HG03139 (cell line): ENCODE measurements around the gene ORAI1.
"Not testable (repeated sequence)": the region's sequence is repeated elsewhere in the genome, so short reads cannot be mapped to it uniquely, and the experiment has no call there.

Source experiments
- ATAC-seq: cut with Tn5 transposase; IDR thresholded peaks from one replicate; pipeline ENCODE4 v1.9.1; 2021; ENCODE audit not compliant: unreplicated experiment

The ORAI1 gene

DNA sequence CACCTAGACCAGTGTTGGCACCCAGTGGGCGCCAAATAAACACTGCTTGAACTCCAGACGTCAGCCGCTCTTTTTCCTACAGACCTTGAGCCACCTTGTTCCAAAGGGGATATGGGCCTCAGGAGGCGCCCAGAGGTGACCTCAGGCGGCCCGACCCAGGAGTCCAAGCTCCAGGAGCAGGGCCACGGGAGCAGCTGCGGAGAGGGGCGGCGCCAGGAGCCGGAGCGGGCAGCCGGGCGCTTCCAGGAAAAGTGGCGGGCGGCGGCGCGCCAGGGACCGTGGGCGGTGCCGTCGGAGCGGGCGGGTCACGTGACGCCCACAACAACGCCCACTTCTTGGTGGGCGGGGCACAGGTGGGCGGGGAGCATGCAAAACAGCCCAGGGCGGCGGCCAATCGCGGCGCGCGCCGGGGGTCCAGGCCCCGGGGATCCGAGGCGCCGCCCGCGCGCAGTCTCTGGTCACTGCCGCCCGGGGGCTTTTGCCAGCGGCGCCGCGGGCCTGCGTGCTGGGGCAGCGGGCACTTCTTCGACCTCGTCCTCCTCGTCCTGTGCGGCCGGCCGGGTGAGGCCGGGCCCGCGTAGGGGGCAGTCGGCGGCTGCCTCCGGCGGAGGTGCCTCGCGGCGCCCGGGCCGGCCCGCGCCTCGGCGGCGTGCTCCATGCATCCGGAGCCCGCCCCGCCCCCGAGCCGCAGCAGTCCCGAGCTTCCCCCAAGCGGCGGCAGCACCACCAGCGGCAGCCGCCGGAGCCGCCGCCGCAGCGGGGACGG, at the start of gene ORAI1:
Gene ORAI1, plus strand, starts transcription at position 444 of the 766 bp plus-strand sequence.
- peak; percentile 70 for ATAC-seq

DNA sequence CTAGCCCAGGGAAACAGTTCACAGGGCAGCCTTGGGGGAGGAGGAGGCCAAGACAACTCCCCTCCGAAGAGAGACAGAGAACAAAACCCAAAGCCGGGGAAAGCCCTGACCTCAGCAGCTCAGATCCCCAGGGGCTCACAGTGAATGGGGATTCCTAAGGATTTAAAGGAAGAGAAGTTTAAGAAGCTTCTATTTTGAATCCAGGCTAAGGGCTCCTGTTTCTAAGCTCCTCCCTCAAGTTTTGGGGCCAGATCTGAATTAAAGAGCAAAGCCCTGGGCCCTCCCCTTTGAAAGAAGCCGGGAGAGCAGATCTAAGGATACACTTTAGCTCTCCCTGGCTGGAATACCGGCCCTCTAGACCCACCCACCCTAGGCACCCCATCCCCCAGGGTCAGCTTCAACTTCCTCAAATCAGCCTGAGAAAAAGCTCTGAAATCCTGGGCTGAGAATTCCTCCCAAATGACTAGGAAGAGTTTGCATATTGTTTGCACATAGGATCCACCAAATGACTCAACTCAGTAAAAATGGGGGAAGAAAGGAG, 49.4 kb upstream of the ORAI1 start:
- no peak for ATAC-seq

DNA sequence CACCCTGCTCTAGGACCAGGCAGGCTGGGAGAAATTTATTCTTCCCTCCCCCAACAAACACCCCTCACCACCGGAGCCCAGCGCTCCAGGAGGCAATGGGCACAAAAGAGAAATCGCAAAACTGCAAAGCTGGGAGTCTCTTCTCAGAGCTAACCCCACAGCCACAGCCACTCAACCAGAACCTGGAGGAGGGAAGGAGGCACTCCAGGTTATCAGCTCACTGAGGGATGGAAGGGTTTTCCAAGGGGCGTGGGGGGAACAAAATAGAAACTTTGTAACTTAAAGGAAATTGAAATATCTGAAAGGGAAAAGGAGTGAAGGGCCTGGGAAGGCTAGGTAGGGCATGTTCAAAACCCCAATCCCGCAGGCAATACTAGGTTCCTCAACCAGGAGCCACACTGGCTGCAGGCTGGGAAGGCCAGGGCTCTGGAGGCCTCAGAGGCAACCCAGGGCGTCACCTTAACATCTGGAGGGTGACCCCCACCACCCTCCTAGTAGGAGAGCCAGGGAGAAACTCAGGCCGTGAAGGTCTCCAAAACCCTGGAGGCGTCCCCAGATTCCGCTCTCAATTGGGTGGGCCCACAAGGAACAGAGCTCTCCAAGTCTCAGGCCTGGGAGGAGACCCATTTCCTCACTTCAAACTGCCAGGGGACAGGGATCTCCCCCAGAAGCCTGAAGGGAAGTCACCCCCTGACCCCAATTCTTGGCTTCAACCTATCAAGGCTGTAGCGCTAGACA, 48.7 kb upstream of the ORAI1 start:
- ATAC-seq: no peak

DNA sequence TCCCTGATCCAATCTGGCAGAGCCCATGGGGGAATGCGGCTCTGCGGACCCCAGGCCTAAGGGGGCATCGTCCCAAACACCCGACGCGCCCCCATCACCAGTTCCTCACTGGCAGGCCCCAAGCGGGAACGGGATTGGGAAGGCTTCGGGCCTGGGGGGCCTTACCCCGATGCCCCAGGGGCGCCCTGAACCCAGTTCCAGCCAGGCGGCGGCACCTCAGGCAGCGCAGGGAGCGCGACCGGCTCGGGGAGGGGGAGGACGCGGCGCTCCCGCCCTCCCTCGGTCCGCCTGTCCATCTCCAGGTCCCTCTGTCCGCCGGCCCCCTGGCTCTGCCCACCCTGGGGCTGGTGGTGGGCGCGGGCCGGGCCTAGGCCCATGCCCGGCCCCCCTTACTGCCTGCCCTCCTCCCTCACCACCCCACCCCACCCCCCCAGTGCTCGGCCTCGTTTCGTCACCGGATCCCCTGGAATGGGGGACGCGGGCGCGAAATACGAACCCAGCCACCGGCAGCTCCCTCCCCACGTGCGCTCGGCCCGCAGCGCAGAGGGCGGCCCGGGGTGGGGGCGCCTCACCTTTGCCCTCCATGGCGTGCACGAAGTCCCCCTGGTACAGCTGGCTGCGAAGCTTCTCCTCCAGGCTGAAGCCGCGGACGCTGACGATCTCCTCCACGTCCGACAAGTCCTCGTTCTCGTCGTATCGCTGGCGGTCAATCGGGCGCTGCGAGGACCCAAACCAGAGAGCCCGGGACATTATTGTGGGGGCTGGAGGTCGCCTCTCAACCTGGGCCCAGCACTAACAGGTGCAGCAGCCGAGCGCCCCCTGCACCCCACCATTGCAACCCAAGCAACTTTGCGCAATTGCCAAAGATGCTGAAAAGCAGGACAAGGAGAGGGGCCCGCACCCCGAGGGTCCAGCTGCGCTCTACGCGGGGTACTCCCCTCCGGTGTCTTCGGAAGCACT, 47.8 kb upstream of the ORAI1 start:
- no peak for ATAC-seq

DNA sequence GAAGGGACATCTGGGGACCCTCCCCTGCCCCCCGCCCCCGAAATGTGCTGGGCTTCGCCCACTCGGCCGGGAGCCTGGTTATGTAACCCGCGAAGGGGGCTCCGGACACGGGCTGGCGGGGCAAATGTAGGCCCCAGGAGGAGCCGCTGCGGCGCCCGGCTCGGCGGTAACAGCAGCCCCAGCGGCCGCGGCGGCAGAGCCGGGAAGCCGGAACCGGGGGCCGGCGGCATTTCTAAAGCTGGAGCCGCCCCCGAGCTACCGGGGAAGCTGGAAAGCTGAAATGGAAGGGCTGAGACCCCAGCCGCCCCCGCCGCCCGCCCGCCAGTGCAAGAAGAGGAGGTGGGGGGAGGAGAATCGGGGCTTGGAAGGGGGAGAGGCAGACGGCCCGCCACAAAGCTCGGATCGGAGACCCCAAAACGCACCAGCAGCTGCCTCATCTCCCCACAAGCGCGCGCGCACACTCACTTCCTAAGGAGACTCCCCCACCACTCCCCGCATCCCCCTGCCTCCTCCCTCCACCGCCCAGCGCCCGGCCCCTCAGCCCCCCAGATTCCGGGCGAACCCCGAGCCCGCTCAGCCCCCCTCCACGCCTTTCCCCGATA, 47.0 kb upstream of the ORAI1 start:
- no peak for ATAC-seq

DNA sequence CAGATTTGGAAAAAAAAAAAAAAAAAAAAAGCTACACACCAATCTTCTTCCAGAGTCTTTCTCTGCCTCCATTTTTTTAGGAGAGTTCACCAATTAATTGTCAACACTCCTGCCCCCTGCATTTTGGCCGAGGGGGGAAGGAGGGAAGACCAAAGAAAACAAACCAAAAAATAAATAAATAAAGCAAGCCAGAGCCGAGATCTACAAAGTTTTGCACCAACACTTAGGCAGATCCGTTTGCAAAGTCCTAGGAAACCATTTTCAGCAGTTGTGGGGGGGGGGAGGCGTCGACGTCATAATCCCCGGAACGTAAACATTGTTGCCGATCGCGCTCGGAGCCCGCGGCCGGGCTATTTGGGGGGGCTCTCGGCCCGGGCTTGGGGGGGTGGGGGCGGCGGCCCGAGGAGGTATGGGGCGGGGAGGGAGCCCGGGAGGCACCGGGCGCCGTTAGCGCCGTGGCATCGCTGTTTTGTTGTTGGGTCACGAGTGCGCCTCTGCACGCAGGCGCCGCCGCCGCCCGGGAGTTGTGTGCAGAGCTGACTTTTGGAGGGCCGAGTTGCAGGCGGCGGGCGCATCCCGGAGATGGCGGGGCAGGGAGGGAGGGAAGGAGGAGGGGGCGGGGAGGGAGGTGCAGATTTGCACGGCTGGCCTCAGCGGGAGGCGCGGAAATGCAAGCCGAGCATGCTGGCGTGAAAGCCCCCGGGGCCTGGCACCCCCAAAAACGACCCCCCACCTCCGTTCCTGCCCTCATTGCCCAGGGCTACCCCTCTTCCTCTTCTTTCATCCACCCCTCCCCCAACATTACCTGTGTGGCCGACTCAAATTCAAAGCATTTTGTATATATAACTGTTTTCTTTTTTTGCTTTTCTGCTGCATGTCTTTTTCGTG, 46.1 kb upstream of the ORAI1 start:
- no peak for ATAC-seq

DNA sequence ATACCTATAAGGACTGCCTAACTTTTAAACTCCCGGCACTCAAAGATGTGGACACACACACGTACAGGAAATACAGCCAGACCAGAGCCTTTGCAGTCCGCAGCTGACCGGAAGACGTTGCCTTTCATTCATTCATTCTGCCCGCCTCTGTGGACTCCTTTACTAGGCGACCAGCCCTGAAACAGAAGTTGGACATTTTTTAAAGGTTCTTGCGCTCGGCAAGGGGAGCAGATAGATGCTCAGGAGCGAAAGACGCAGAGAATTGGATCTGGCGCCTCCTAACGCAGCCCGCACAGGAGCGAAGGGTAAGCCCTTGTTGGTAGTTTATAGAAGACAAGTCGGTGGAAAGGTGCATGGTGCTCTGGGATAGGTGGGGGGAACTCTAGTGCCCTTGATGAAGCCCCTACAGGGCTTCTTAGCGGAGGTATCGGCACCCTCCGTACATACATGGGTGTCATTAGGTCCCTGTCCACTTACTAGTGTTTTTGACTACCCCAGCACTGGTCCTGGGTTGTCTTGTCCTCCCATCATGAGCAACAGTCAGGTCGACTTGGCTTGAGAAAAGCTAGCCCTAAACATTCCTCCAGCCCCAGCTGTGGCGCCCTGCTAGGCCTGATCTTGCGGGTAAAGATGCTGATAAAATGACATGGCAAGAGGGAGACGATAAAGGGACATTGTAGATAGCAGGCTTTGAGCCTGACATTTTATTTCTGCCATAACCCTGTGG, 45.2 kb upstream of the ORAI1 start, which contains the start of gene KDM2B:
Gene KDM2B, minus strand, starts transcription at position 65 of the 727 bp plus-strand sequence. CDS start 112 bp downstream, outside the sequence.
- no peak for ATAC-seq

DNA sequence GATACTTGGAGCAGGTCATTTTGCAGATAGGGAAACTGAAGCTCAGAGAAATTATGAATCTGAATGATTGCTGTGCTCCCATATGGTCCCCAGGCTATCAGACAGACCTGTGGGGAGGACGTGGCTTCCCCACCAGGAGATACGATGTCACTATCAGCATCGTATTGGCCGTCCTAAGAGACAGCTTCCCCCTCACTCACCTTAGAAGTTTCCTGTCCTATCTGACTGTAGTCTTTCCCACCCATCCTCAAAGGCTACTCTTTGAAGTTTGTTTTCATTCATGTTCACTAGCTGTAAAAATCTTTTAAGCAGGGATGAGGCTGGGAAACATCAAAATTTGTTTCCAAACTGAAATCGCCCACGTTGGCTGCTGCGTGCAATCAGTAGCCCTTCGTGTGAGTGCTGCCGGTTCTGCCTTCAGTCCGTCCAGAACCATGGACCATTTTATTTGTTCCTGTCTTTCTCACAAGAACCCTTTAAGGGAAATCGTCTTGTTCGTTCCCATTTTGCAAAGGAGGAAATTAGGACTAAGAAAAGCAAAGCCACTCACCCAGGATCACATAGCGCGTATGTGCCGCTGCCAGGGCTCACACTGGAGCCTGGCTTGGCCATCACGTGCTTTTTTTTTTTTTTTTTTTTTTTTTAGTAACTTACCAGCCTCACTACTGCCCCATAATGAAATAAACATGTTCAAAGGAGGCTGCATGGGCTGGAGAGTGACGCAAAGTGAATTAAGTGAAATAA, 44.5 kb upstream of the ORAI1 start:
- ATAC-seq: no peak

DNA sequence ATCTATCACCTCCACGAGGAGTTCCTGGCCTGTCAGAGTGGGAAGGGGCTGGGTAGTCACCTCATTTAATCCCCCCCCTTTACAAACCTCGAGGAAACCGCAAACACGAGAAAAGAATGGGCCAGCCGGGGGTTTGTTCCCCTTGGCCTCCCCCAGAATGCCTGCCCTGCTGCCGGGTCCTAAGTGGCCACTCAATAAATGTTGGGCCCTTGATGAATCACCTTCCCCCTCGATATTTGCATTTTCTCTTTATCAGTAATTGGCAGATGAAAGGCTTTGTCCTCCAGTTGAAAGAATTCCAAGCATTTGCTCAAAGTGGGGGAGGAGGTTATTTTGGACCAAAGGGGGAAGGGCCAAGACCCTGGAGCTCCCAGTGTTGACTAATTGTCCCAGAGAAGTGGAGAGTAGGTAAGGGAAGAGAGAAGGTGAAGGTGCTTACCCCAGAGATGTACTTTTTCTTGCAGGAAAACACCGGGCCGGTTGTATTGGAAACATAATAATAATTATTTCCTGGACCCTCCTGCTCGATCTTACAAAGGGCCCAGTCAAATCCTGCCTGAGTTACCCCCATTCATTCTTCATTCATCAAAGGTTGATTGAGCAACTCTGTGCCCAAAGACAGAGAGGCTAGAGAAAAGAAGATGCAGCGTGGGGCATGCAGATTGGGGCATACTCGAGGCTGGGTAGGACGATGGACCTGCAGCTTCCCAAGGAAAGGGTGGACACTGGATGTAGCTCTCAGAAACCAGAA, 43.6 kb upstream of the ORAI1 start:
- ATAC-seq: no peak

DNA sequence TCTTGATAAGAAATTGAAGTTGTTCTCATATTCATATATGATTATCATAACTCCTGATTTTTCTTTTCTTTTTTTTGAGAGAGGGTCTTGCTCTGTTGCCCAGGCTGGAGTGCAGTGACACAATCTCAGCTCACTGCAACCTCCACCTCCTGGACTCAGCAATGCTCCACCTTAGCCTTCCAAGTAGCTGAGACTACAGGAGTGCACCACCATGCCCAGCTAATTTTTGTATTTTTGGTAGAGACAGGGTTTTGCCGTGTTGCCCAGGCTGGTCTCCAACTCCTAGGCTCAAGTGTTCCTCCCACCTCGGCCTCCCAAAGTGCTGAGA, 43.0 kb upstream of the ORAI1 start:
- ATAC-seq: not testable (repeated sequence)

DNA sequence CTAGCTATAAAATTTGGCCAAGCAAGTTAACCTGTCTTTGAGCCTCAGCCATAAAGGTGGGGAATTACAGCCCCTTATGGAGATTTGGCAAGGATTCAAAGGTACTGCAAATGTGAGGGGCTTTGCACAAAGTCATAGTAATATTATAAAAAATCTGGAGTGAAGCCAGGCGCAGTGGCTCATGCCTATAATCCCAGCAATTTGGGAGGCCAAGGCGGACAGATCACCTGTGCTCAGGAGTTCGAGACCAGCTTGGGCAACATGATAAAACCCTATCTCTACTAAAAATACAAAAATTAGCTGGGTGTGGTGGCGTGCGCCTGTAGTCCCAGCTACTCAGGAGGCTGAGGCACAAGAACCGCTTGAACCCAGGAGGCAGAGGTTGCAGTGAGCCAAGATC, 41.4 kb upstream of the ORAI1 start:
- not testable (repeated sequence) for ATAC-seq

DNA sequence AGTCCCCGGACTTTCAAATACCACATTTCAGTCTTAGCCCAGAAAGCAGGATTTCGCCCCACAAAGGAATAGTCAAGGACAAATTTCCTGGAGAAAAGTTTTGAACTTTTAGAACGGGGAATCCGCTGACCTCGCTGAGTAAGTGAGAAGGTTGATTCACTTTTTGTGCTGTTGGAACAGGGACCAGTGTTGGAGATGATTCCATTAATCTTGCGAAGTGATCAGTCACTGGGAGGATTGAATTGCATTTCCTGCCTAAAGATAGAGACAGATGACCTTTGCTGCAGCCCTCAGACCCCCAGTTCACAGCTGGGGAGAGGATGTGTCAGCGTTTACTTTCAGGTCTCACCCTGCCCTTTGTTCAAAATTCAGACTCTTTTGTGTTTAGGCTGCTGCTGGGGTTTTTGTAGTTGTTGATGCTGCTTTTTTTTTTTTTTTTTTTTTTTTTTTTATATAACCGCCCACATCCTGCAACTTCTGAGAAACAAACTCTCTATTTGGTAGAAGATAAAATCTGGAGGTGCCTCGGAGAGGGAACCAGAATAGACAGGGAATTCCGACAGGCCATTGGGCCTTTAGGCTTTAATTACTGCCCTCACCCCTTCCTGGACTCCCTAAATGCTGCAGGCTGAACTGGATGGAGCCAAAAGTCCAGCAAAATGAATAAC, 35.7 kb upstream of the ORAI1 start:
- ATAC-seq: peak; percentile 50

DNA sequence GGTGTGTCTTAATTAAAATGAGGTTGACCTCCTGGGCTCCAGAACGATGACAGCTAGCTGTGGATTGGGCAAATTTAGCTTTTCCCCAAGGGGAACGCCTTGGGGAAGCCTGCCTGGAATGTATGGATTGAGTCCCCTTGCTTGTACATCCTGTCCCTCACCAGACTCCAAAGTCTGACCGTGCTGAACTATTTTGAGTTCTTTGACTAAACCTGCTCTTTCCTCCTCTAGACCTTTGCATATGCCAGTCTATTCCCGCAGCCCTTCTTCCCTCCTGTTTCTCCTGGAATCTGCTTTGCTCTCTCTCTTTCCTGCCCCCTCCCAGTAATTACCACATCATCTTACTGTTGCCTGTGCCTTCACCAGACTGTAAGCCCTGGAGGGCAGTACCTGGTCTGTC, 34.0 kb upstream of the ORAI1 start:
- ATAC-seq: no peak

DNA sequence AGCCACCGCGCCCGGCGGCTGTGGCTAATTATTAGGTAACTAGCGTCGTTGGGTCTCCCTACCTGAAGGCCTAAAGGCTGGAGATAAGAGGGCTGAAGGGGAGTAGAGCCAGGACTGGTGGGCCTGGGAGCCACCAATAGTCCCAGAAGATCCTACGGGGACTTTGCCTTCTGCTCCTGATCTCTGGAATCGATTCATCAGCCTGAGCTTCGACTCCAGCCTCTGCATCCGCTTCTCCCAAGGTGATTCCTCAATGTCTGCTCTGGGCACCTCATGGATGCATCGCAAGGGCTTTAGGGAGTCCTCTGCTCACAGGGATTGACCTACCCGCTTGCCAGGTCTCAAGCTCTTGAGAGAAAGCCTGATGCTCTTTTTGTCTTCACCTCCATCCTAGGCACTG, 30.8 kb upstream of the ORAI1 start:
- ATAC-seq: no peak

DNA sequence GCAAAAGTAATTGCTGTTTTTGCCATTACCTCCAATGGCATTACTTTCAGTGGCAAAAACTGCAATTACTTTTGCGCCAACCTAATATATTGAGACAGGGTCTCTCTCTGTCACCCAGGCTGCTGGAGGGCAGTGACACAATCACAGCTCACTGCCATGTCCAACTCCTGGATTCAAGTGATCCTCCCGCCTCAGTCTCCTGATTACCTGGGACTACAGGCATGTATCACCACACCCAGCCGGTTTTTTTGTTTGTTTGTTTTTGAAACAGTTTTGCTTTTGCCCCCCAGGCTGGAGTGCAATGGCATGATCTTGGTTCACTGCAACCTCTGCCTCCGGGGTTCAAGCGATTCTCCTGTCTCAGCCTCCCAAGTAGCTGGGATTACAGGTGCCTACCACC, 29.8 kb upstream of the ORAI1 start:
- ATAC-seq: no peak

DNA sequence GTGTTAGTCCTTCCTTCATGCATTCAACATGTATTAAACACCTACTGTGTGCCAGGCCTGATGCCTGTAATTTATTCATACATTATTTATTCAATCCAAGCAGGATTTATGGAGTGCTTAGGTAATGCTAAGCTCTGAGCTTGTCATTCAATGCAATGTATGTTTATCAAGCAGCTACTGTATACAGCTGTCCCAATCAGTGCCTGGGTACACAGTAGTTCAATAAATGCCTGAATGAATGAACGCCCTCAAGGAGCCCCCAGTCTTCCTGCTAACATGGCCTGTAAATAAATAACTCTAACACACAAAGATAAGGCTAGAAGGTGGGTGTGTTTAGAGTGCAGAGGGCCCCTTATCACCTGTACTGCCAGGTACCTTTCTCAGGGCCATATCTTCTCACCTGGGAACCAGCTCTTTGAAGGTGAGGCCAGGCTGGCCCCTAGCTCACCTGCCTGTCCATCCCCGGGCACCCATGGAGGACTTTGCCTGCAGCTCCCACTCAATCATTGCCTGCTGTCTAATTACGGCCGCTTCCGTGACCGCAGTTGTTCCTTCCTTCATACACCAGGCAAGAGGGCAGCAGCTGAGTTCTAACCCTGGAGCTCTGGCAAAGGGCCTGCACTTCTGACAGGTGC, 25.5 kb upstream of the ORAI1 start:
- ATAC-seq: no peak

DNA sequence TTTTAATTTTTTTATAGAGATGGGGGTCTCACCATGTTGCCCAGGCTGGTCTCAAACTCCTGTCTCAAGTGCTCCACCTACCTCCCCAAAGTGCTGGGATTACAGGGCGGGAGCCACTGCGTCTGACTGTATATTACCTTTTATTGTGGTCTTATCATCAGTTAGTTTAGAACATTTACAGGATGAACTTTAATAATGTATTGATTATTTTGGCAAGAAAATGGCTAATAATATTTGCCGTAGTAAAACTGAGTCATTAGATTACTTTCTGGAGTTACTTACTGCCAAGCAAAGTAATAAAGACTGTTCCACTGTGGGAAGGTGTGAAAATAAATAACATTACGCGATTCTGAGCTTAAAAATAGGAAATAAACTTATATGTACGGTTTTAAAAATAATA, 23.6 kb upstream of the ORAI1 start:
- no peak for ATAC-seq
